OCI-LY3 (cell line): ENCODE measurements around the gene FEN1.

ENCODE experiments used
- H2AFZ ChIP-seq: fragments of 200-600, 300-600 bp; shearing (Covaris generic); 2 replicates; pipeline ENCODE4 v1.6.0; 2014; ENCODE audit warnings: antibody characterized with exemption, low read depth, low read length
- H3K27ac ChIP-seq: fragments of 200-600, 300-600 bp; sonication (generic); 2 replicates; pipeline ENCODE4 v1.5.1; 2014; ENCODE audit warnings: mild to moderate bottlenecking, low read length, moderate library complexity, mixed read lengths
- H3K27me3 ChIP-seq: fragments of 200-600, 300-600 bp; sonication (generic); 2 replicates; pipeline ENCODE4 v1.6.1; 2014; ENCODE audit warnings: low read depth, low read length, mixed read lengths
- H3K36me3 ChIP-seq: fragments of 200-600, 300-600 bp; sonication (generic); replicated peaks from 2 replicates; pipeline ENCODE3; 2014; ENCODE audit warnings: low read depth, low read length, mixed read lengths
- H3K4me1 ChIP-seq: fragments of 300-600, 200-600 bp; sonication (generic); 2 replicates; pipeline ENCODE4 v1.6.1; 2014; ENCODE audit warnings: low read length, mixed read lengths
- H3K4me2 ChIP-seq: fragments of 200-600, 300-600 bp; sonication (generic); 2 replicates; pipeline ENCODE4 v1.6.1; 2014; ENCODE audit warnings: low read length, mixed read lengths
- H3K4me3 ChIP-seq: fragments of 300-600, 200-600 bp; sonication (generic); 2 replicates; pipeline ENCODE4 v1.5.1; 2014; ENCODE audit warnings: antibody characterized with exemption, mild to moderate bottlenecking, low read length, moderate library complexity
- H3K79me2 ChIP-seq: fragments of 300-600, 200-600 bp; shearing (Covaris generic); 2 replicates; pipeline ENCODE4 v1.6.1; 2014; ENCODE audit warnings: mild to moderate bottlenecking, low read length, mixed read lengths
- H3K9ac ChIP-seq: fragments of 300-600, 200-600 bp; shearing (Covaris generic); 2 replicates; pipeline ENCODE4 v1.6.0; 2014; ENCODE audit warnings: mild to moderate bottlenecking, low read length, moderate library complexity
- H3K9me3 ChIP-seq: fragments of 200-600, 300-600 bp; shearing (Covaris generic); 2 replicates; pipeline ENCODE4 v1.6.1; 2014; ENCODE audit warnings: low read length, mixed read lengths; ENCODE audit not compliant: insufficient read depth
- H4K20me1 ChIP-seq: fragments of 200-600, 300-600 bp; sonication (generic); 2 replicates; pipeline ENCODE4 v1.6.1; 2016; ENCODE audit warnings: low read length, mixed read lengths; ENCODE audit not compliant: insufficient read depth
- EZH2phosphoT487 ChIP-seq: fragments of 200-600 bp; shearing (Covaris generic); IDR thresholded peaks from 2 replicates; pipeline ENCODE4 v1.6.1; 2018; ENCODE audit warnings: antibody characterized with exemption, mixed run types, low read depth
- TF ChIP-seq, protein P1 (sequence below): fragments of 200-600, 300-600 bp; sonication (generic); IDR thresholded peaks from 2 replicates; pipeline ENCODE4 v1.5.1; 2014; ENCODE audit warnings: antibody characterized with exemption, low read length, low read depth

The FEN1 gene

DNA sequence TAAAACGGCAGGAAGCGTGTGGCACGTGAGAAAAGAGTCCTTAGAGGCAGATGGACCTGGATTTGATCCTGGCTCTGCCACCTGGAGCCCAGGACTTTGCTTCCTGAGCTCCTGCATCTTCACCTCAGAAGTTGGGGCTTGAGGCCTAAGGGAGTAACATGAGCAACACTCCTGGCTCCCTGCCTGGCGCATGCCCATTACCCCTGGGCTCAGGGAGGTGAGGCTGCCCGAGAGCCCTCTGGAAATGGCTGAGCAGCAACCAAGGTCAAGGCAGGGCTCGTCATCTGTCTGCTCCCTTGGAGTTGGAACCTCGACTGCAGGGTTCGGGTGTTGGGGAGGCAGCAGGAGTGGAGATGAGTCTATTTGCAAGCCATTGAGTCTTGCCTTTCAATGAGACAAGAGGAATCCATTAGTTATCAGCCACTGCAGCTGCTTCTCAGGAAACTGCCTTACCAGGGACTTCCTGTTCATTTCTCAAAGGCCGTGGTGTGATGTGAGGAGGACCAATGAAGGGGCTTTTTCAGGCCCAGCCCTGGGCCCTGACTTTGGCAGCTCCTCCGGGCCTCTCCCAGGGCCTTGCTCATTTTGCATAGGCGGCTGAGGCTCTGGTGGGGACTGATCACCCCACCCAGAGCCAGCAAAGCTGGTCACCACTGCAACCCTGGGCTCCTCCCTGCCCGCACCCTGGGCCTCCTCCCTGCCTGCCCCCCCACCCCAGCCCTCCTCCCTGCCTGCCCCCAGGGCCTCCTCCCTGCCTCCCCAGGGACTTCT lies 41.8 kb downstream of the FEN1 start:
- peak overlapping the region; percentile 40 for H3K4me3 ChIP-seq
- peak overlapping the region; percentile 98 for H3K4me2 ChIP-seq
- H3K79me2 ChIP-seq, result peaks cover 79% of the 10 kb centered on the region
- peak overlapping the region; percentile 96 for H3K27ac ChIP-seq
- no peaks in the 10 kb centered on the region for H3K9me3 ChIP-seq
- H4K20me1 ChIP-seq, result peaks cover 28% of the 10 kb centered on the region
- H3K27me3 ChIP-seq, result no peaks in the 10 kb centered on the region
- no peak overlapping the region for H2AFZ ChIP-seq
- TF ChIP-seq, protein P1, sequence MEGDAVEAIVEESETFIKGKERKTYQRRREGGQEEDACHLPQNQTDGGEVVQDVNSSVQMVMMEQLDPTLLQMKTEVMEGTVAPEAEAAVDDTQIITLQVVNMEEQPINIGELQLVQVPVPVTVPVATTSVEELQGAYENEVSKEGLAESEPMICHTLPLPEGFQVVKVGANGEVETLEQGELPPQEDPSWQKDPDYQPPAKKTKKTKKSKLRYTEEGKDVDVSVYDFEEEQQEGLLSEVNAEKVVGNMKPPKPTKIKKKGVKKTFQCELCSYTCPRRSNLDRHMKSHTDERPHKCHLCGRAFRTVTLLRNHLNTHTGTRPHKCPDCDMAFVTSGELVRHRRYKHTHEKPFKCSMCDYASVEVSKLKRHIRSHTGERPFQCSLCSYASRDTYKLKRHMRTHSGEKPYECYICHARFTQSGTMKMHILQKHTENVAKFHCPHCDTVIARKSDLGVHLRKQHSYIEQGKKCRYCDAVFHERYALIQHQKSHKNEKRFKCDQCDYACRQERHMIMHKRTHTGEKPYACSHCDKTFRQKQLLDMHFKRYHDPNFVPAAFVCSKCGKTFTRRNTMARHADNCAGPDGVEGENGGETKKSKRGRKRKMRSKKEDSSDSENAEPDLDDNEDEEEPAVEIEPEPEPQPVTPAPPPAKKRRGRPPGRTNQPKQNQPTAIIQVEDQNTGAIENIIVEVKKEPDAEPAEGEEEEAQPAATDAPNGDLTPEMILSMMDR, result no peak
- no peak for TF ChIP-seq EZH2phosphoT487
- peak overlapping the region; percentile 71 for H3K9ac ChIP-seq
- peaks cover 65% of the 10 kb centered on the region for H3K4me1 ChIP-seq
- peaks cover 71% of the 10 kb centered on the region for H3K36me3 ChIP-seq

- no peaks in the 10 kb centered on the region for H3K9me3 ChIP-seq
- no peak overlapping the region for H2AFZ ChIP-seq
- H3K36me3 ChIP-seq, result peaks cover 71% of the 10 kb centered on the region
- peaks cover 62% of the 10 kb centered on the region for H3K79me2 ChIP-seq
- no peak overlapping the region for H3K4me2 ChIP-seq
- H3K27ac ChIP-seq, result no peak overlapping the region
- H3K9ac ChIP-seq, result no peak overlapping the region
- TF ChIP-seq, protein P1, result no peak
- no peak for TF ChIP-seq EZH2phosphoT487
- H3K4me1 ChIP-seq, result peaks cover 48% of the 10 kb centered on the region
- H4K20me1 ChIP-seq, result peaks cover 15% of the 10 kb centered on the region
- no peaks in the 10 kb centered on the region for H3K27me3 ChIP-seq
- H3K4me3 ChIP-seq, result no peak overlapping the region
These were observed 43.5 kb downstream of the FEN1 start for GRCh38 chr11:61836193-61836592.

GRCh38 chr11:61837411-61838005 lies 44.8 kb downstream of the FEN1 start:
- Histone ChIP-seq H3K9me3 (no peaks in the 10 kb centered on the region), H3K27me3 (no peaks in the 10 kb centered on the region), H3K27ac (no peak overlapping the region), H3K79me2 (peaks cover 50% of the 10 kb centered on the region), H3K36me3 (peaks cover 77% of the 10 kb centered on the region), H3K4me2 (no peak overlapping the region), H3K9ac (no peak overlapping the region), H3K4me3 (no peak overlapping the region), H2AFZ (no peak overlapping the region), H3K4me1 (peaks cover 34% of the 10 kb centered on the region), H4K20me1 (peaks cover 4% of the 10 kb centered on the region; the same call in 1 of the 2 replicates)
- no peak for TF ChIP-seq EZH2phosphoT487
- TF ChIP-seq, protein P1, result no peak

DNA sequence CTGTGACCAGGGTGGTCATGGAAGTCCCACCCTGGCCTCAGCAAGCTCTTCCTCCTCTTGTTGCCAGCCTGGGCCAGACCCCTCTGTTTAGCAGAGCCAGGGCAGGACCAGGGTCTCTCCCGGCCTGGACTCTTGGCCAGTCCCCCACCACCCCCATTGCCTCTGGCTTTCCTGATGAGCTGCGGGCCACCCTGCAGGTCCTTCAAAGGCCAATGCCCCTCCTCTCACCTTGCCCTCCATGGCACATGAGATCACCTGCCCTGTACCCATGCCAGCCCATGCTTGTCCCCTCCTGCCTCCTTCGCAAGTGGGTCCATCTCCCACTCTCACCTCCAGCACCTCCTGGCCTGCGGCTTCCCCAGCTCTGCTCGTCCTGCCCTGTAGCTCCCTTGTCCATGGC lies 45.8 kb downstream of the FEN1 start:
- H3K9me3 ChIP-seq, result no peaks in the 10 kb centered on the region
- H3K79me2 ChIP-seq, result peaks cover 44% of the 10 kb centered on the region
- no peak overlapping the region for H3K9ac ChIP-seq
- no peak for TF ChIP-seq EZH2phosphoT487
- TF ChIP-seq, protein P1, result no peak
- peaks cover 24% of the 10 kb centered on the region for H3K4me1 ChIP-seq
- H4K20me1 ChIP-seq, result peaks cover 4% of the 10 kb centered on the region; the same call in 1 of the 2 replicates
- no peak overlapping the region for H3K4me3 ChIP-seq
- H2AFZ ChIP-seq, result no peak overlapping the region
- no peak overlapping the region for H3K4me2 ChIP-seq
- H3K36me3 ChIP-seq, result peaks cover 77% of the 10 kb centered on the region
- H3K27me3 ChIP-seq, result no peaks in the 10 kb centered on the region
- no peak overlapping the region for H3K27ac ChIP-seq
